Measurements from ENCODE around the gene LRRC7.

LRRC7 gene

DNA sequence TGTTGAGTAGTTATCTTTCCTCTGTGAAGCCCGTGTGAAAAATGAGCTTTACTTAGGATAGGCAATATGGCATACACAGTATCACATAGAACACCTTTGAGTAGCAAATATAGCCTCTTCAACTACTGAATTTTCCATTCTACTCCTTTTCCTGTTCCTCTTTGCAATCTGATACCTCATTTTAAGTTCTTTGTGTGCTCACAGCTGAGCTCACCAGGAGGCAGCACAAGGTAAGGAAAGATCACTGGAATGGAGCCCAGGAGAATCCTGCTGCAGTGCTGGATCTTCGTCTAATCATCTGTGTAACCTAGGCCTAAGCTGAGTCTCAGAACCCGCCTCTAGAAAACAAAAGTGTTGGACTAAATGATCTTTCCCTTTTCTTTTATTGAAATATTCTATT lies 466.7 kb downstream of the LRRC7 start:
- H3K4me3 ChIP-seq (ENCODE audit: low read depth, low read length) = no peak overlapping the region
- H3K9me3 ChIP-seq (ENCODE audit: severe bottlenecking) = no peaks in the 10 kb centered on the region
- TF ChIP-seq CTCF (IDR thresholded peaks at IDR 0.05; ENCODE audit: low read depth, low read length) = peak; percentile 54
- no peak overlapping the region for H3K27ac ChIP-seq
- H3K27me3 ChIP-seq (ENCODE audit: insufficient read depth, low read depth, severe bottlenecking) = no peaks in the 10 kb centered on the region
- peak; percentile 54 for DNase-seq
- no peaks in the 10 kb centered on the region for H3K36me3 ChIP-seq

DNA sequence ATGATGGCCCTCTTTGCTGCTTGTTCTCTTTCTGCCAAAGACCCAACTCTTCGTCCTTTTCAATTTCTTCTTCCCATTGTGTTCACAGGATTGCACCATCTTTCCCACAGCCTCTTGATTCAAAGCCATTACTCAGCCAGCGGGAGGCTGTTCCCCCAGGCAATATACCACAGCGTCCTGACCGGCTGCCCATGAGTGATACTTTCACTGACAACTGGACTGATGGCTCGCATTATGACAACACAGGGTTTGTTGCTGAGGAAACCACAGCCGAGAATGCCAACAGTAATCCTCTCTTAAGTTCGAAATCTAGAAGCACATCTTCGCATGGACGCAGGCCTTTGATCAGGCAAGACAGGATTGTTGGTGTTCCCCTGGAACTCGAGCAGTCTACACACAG lies 470.3 kb downstream of the LRRC7 start:
- Histone ChIP-seq H3K9me3 (ENCODE audit: severe bottlenecking) (no peaks in the 10 kb centered on the region), H3K36me3 (no peaks in the 10 kb centered on the region), H3K27ac (no peak overlapping the region), H3K4me3 (ENCODE audit: low read depth, low read length) (no peak overlapping the region), H3K27me3 (ENCODE audit: insufficient read depth, low read depth, severe bottlenecking) (no peaks in the 10 kb centered on the region)
- DNase-seq = no peak
- TF ChIP-seq CTCF (IDR thresholded peaks at IDR 0.05; ENCODE audit: low read depth, low read length) = no peak

- Histone ChIP-seq H3K27me3 (ENCODE audit: insufficient read depth, low read depth, severe bottlenecking) (no peaks in the 10 kb centered on the region), H3K4me3 (ENCODE audit: low read depth, low read length) (no peak overlapping the region), H3K27ac (no peak overlapping the region), H3K9me3 (ENCODE audit: severe bottlenecking) (no peaks in the 10 kb centered on the region), H3K36me3 (no peaks in the 10 kb centered on the region)
- no peak for TF ChIP-seq CTCF (IDR thresholded peaks at IDR 0.05; ENCODE audit: low read depth, low read length)
- DNase-seq = no peak
Measured at GRCh38 chr1:70039485-70039884, 471.8 kb downstream of the LRRC7 start.

DNA sequence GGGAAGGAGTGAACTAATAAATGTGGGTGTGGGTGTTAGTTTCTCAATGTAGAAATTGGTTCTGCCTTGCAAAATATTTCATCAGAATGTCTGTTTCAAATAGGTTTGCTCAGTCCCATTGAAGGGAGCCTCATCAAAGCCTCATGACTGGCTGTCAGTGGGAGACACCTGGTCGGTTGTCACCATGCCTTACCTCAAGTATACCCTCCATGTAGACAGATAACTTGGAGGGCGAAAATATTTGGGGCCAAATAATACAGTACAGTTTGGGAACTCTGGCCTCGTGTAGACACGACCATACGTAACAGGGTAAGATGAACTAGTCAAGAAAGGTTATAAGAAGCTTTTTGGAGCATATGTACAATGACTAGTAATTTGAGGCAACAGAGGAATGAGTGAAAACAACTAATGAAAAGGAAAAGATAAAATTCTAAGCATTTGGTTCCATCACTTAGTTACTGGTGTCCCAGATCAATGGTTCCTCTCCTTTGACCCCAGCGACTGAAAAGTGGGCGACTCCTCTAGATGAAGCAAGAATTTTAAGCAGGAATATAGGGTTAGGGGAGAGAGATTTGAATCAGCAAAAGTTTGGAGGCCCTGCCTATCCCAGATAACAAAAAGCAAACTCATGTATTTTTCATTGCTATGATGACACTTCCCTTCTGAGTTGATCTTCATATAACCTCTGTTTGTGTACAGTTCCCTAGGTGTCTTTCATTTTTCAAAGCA lies 473.8 kb downstream of the LRRC7 start:
- Histone ChIP-seq H3K4me3 (ENCODE audit: low read depth, low read length) (no peak overlapping the region), H3K27me3 (ENCODE audit: insufficient read depth, low read depth, severe bottlenecking) (no peaks in the 10 kb centered on the region), H3K36me3 (no peaks in the 10 kb centered on the region), H3K27ac (no peak overlapping the region), H3K9me3 (ENCODE audit: severe bottlenecking) (no peaks in the 10 kb centered on the region)
- no peak for TF ChIP-seq CTCF (IDR thresholded peaks at IDR 0.05; ENCODE audit: low read depth, low read length)
- no peak for DNase-seq

DNA sequence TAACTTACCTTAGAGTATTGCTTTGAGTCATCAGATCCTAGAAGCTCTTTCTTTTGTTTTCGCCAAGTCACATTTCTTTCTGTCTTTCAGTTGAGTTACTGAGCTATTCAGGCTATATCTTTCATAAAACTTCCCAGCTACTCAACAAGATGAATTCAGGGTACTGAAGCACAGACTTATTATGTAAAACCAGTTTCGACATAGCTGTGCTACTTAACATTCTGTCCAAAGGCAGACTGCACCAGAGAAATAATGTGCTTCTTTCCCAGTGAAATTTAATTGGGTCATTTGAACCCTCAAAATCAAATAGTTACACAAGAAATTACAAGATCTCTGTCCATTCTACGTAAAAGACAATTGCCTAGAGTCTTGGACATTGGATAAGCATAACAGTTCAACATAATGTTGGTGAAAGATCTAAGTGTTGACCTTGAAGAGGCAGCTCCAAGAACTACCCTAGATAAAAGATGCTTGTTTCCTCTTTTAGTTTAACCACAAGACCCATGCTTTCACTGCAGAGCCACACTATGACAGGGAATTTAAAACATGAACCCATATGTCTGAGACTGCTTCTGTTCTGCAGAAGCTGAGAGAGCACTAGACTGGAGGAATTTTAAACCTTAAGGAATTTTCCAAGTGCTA lies 474.5 kb downstream of the LRRC7 start:
- Histone ChIP-seq H3K9me3 (ENCODE audit: severe bottlenecking) (no peaks in the 10 kb centered on the region), H3K27ac (no peak overlapping the region)

More for the DNA sequence above, 474.5 kb downstream of the LRRC7 start:
- H3K36me3 ChIP-seq = no peaks in the 10 kb centered on the region
- no peaks in the 10 kb centered on the region for H3K27me3 ChIP-seq (ENCODE audit: insufficient read depth, low read depth, severe bottlenecking)
- no peak overlapping the region for H3K4me3 ChIP-seq (ENCODE audit: low read depth, low read length)
- TF ChIP-seq CTCF (IDR thresholded peaks at IDR 0.05; ENCODE audit: low read depth, low read length) = no peak
- DNase-seq = no peak
